SK-N-MC (cell line): ENCODE data around the gene BTBD16.

Experiments
- EZH2 ChIP-seq: fragments of 200-600 bp; sonication (generic); IDR thresholded peaks from one replicate; pipeline ENCODE4 v1.6.1; 2017; ENCODE audit warnings: antibody characterized with exemption
- POLR2AphosphoS5 ChIP-seq: IDR thresholded peaks from 2 replicates; pipeline ENCODE4 v1.6.1; 2012; ENCODE audit warnings: mild to moderate bottlenecking, low read depth, low read length, borderline replicate concordance

- TF ChIP-seq EZH2 (no peak), POLR2AphosphoS5 (no peak)
These were observed 40.6 kb downstream of the BTBD16 start for GRCh38 chr10:122311716-122312115.
